Fibroblast of villous mesenchyme (primary cell): ENCODE results near the gene ZBTB21. TPM values are rescaled to one million over a fixed set of nuclear protein-coding genes. Genes with fewer than 3 reads are reported as not detected.

Source experiments
- DNase-seq: peaks from one replicate; pipeline ENCODE4 v3.0.0-alpha.2; 2010; ENCODE audit warnings: low read depth
- H3K4me3 ChIP-seq: 2 replicates; pipeline ENCODE4 v1.5.1; 2011; ENCODE audit warnings: low read depth, mild to moderate bottlenecking, low read length
- CTCF ChIP-seq: IDR thresholded peaks from 2 replicates; pipeline ENCODE4 v1.5.1; 2012; ENCODE audit warnings: low read depth, mild to moderate bottlenecking, low read length; ENCODE audit not compliant: insufficient read depth
- total RNA-seq: library from RNA; depleted of rRNA; stranded (reverse); fragments of >200 nt; gene quantifications from 2 replicates; pipeline ENCODE4 v1.2.3, GENCODE V29; 2012

The ZBTB21 gene
- total RNA-seq, 1 donor, result 19.0 TPM

- H3K4me3 ChIP-seq, result no peak overlapping the region
- no peak for DNase-seq
- TF ChIP-seq CTCF, result no peak
These were observed 61.3 kb downstream of the ZBTB21 start for GRCh38 chr21:41948901-41949300.

GRCh38 chr21:41948078-41948895 lies 61.9 kb downstream of the ZBTB21 start:
- DNase-seq, result no peak
- no peak for TF ChIP-seq CTCF
- no peak overlapping the region for H3K4me3 ChIP-seq

GRCh38 chr21:41945982-41946381 lies 64.2 kb downstream of the ZBTB21 start:
- no peak for DNase-seq
- no peak for TF ChIP-seq CTCF

GRCh38 chr21:41943851-41944250 lies 66.3 kb downstream of the ZBTB21 start:
- no peak for DNase-seq
- H3K4me3 ChIP-seq, result no peak overlapping the region
- no peak for TF ChIP-seq CTCF

More at GRCh38 chr21:41945982-41946381, 64.2 kb downstream of the ZBTB21 start:
- H3K4me3 ChIP-seq, result no peak overlapping the region

- H3K4me3 ChIP-seq, result no peak overlapping the region
- DNase-seq, result no peak
- no peak for TF ChIP-seq CTCF
These were observed 67.7 kb downstream of the ZBTB21 start for GRCh38 chr21:41942457-41942856.

- no peak for TF ChIP-seq CTCF
- no peak overlapping the region for H3K4me3 ChIP-seq
- DNase-seq, result no peak
These were observed 68.2 kb downstream of the ZBTB21 start for GRCh38 chr21:41941941-41942340.

GRCh38 chr21:41940431-41940830 lies 69.7 kb downstream of the ZBTB21 start:
- no peak for TF ChIP-seq CTCF
- no peak overlapping the region for H3K4me3 ChIP-seq
- DNase-seq, result no peak
